Transverse colon (tissue), 4 donors: Measurements from ENCODE around the gene PCMTD2. TPM values are rescaled to one million over a fixed set of nuclear protein-coding genes. Genes with fewer than 3 reads are reported as not detected.

Source experiments
- DNase-seq: peaks from one replicate; pipeline ENCODE4 v3.0.0-alpha.2; 2019
- H3K27ac ChIP-seq, 4 donors: fragments of 200-600 bp; sonication (generic); 2 replicates each; pipeline ENCODE4 v1.5.1; 2016 to 2018; ENCODE audit warnings: inconsistent platforms in 4 of 4
- H3K27me3 ChIP-seq: fragments of 200-600 bp; sonication (generic); 2 replicates; pipeline ENCODE4 v1.5.1; 2017; ENCODE audit warnings: inconsistent platforms
- H3K36me3 ChIP-seq, 4 donors: fragments of 200-600 bp; sonication (generic); 2 replicates each; pipeline ENCODE4 v1.5.1; 2017 to 2019; ENCODE audit warnings: inconsistent platforms in 4 of 4
- H3K4me1 ChIP-seq, 4 donors: fragments of 200-600 bp; sonication (generic); 2 replicates each; pipeline ENCODE4 v1.5.1; 2017 to 2020; ENCODE audit warnings: inconsistent platforms in 4 of 4
- H3K4me3 ChIP-seq, 4 donors: fragments of 200-600 bp; sonication (generic); 1 replicate in 1 of 4; 2 replicates in 3 of 4; pipeline versions ENCODE4 v1.5.1 to v1.6.1; 2017 to 2019; ENCODE audit warnings: inconsistent platforms in 4 of 4
- H3K9me3 ChIP-seq, 2 donors: fragments of 200-600 bp; sonication (generic); 2 replicates each; pipeline ENCODE4 v1.5.1; 2017 to 2019; ENCODE audit warnings: inconsistent platforms in 2 of 2
- CTCF ChIP-seq, 5 experiments: fragments of 200-600 bp in 3 of 5; fragments of 450-650 bp in 2 of 5; sonication (generic) in 3 of 5; IDR thresholded peaks; 1 replicate in 2 of 5; 2 replicates in 3 of 5; pipeline ENCODE4 v1.5.1; 2016 to 2017; ENCODE audit warnings: antibody characterized with exemption in 5 of 5, inconsistent platforms in 3 of 5, mild to moderate bottlenecking in 2 of 5, moderate library complexity in 1 of 5
- EP300 ChIP-seq: sonication (generic); formaldehyde crosslinking; IDR thresholded peaks from one replicate; pipeline ENCODE4 v1.6.1; 2017; ENCODE audit warnings: antibody characterized with exemption, low read depth
- POLR2A ChIP-seq: fragments of 450-650 bp; IDR thresholded peaks from one replicate; pipeline ENCODE4 v1.6.1; 2016; ENCODE audit warnings: antibody characterized with exemption, mild to moderate bottlenecking, moderate library complexity
- POLR2AphosphoS5 ChIP-seq, 3 donors: sonication (generic); formaldehyde crosslinking; IDR thresholded peaks; one replicate each; pipeline ENCODE4 v1.6.1; 2016; ENCODE audit warnings: antibody characterized with exemption in 3 of 3
- WGBS, 2 donors: methylation state at CpG; one replicate each; pipeline ENCODE4 v1.1.5; 2018; ENCODE audit warnings: low coverage in 1 of 2; 5-methylcytosine and 5-hydroxymethylcytosine counted together
- in situ Hi-C, 4 donors: fragments of 200-750 bp; cut with MboI; loops; one replicate each; pipeline versions ENCODE4 v1.15.0 to v1.15.1; 2017; ENCODE audit warnings: low sequenced_read_pairs in 3 of 4, low pct_ligation_motif_present in 1 of 4, low pct_unique_long_range_greater_than_20kb in 1 of 4
- intact Hi-C: fragments of 100-400 bp; cut with DNase I; formaldehyde crosslinking; loops from one replicate; pipeline ENCODE4 v1.15.1; 2023; ENCODE audit warnings: low total_unique reads
- total RNA-seq, 4 donors: library from RNA; depleted of rRNA; stranded (reverse); fragments of >200 nt; gene quantifications; one replicate each; pipeline ENCODE4 v1.1.0, GENCODE V29; 2016

Gene PCMTD2
- total RNA-seq, 4 donors from 2014 or later: 17.6 to 55.3 (median 34.2) TPM

GRCh38 chr20:64278317-64278681 is 22.8 kb downstream of the PCMTD2 start:
- TF ChIP-seq CTCF (IDR thresholded peaks at IDR 0.05): no peak
- no peak for TF ChIP-seq POLR2A
- no peak for TF ChIP-seq EP300
- no peak for TF ChIP-seq POLR2AphosphoS5 (IDR thresholded peaks at IDR 0.05)
- H3K4me1 ChIP-seq: no peaks in the 10 kb centered on the region

GRCh38 chr20:64279826-64280459 is 24.4 kb downstream of the PCMTD2 start:
- H3K4me1 ChIP-seq: no peaks in the 10 kb centered on the region
- in situ Hi-C loops: no loop called here
- H3K9me3 ChIP-seq: no peaks in the 10 kb centered on the region
- no peak for DNase-seq
- H3K27me3 ChIP-seq: no peaks in the 10 kb centered on the region
- TF ChIP-seq CTCF (IDR thresholded peaks at IDR 0.05): no peak
- no peak for TF ChIP-seq POLR2A
- TF ChIP-seq EP300: no peak
- no peak for TF ChIP-seq POLR2AphosphoS5 (IDR thresholded peaks at IDR 0.05)
- H3K27ac ChIP-seq: no peak overlapping the region
- no peaks in the 10 kb centered on the region for H3K36me3 ChIP-seq
- intact Hi-C loops: no loop called here
- no peak overlapping the region for H3K4me3 ChIP-seq
- WGBS, 2 donors: 72% methylated on average over 7 of the region's 7 CpGs; no CpG with 5 or more reads in 1 of the 2 donors

More at GRCh38 chr20:64278317-64278681, 22.8 kb downstream of the PCMTD2 start:
- H3K4me3 ChIP-seq: no peak overlapping the region
- no peak overlapping the region for H3K27ac ChIP-seq
- WGBS, 2 donors: 95% methylated on average over 4 of the region's 4 CpGs; no CpG with 5 or more reads in 1 of the 2 donors
- no peaks in the 10 kb centered on the region for H3K27me3 ChIP-seq
- H3K9me3 ChIP-seq: no peaks in the 10 kb centered on the region
- in situ Hi-C loops: no loop called here
- DNase-seq: no peak
- H3K36me3 ChIP-seq: peaks cover 0 to 8% (median 3%) of the 10 kb centered on the region in 4 donors
- intact Hi-C loops: no loop called here

- Histone ChIP-seq H3K27ac (no peak overlapping the region), H3K4me1 (no peaks in the 10 kb centered on the region), H3K27me3 (no peaks in the 10 kb centered on the region), H3K4me3 (no peak overlapping the region), H3K36me3 (no peaks in the 10 kb centered on the region), H3K9me3 (no peaks in the 10 kb centered on the region)
- in situ Hi-C loops: no loop called here
- intact Hi-C loops: no loop called here
- WGBS, 2 donors: 87 to 100% methylated on average over 1 to 3 of the region's 3 CpGs
- no peak for DNase-seq
- TF ChIP-seq CTCF (IDR thresholded peaks at IDR 0.05) (no peak), EP300 (no peak), POLR2A (no peak), POLR2AphosphoS5 (IDR thresholded peaks at IDR 0.05) (no peak)
Measured at GRCh38 chr20:64280460-64280843, 24.9 kb downstream of the PCMTD2 start.

- Histone ChIP-seq H3K4me3 (no peak overlapping the region), H3K27me3 (no peaks in the 10 kb centered on the region), H3K4me1 (no peaks in the 10 kb centered on the region), H3K9me3 (no peaks in the 10 kb centered on the region), H3K36me3 (no peaks in the 10 kb centered on the region), H3K27ac (no peak overlapping the region)
- in situ Hi-C loops: no loop called here
- intact Hi-C loops: no loop called here
- DNase-seq: no peak
- TF ChIP-seq POLR2AphosphoS5 (IDR thresholded peaks at IDR 0.05): no peak
- TF ChIP-seq EP300: no peak
- no peak for TF ChIP-seq POLR2A
- TF ChIP-seq CTCF (IDR thresholded peaks at IDR 0.05): no peak
- 65 to 80% methylated on average over 4 of the region's 4 CpGs for WGBS, 2 donors
Measured at GRCh38 chr20:64283646-64284045, 28.1 kb downstream of the PCMTD2 start.
